SHP77 treated with DMSO at 0.1 percent for 48 hours (cell line): Measurements from ENCODE around the gene TMEM196.
A peak's percentile ranks its signal among the peaks of the same experiment; 100 is the strongest.
"Not testable (repeated sequence)": the region's sequence is repeated elsewhere in the genome, so short reads cannot be mapped to it uniquely, and the experiment has no call there.

Source experiments
- DNase-seq: peaks from one replicate; lab custom pipeline; 2025; lab: John Stamatoyannopoulos, UW

TMEM196 gene

GRCh38 chr7:19707240-19707639, 66.2 kb downstream of the TMEM196 start:
- no peak for DNase-seq

GRCh38 chr7:19705663-19706062, 67.8 kb downstream of the TMEM196 start:
- no peak for DNase-seq

GRCh38 chr7:19701471-19701870, 71.9 kb downstream of the TMEM196 start:
- peak; percentile 74 for DNase-seq

- DNase-seq: no peak
Observed at GRCh38 chr7:19700936-19701335, 72.5 kb downstream of the TMEM196 start.

- no peak for DNase-seq
Observed at GRCh38 chr7:19698331-19698730, 75.1 kb downstream of the TMEM196 start.

- no peak for DNase-seq
Observed at GRCh38 chr7:19696926-19697325, 76.5 kb downstream of the TMEM196 start.

GRCh38 chr7:19692111-19692828, 81.1 kb downstream of the TMEM196 start:
- no peak for DNase-seq

- no peak for DNase-seq
Observed at GRCh38 chr7:19690736-19691135, 82.7 kb downstream of the TMEM196 start.

GRCh38 chr7:19689130-19689529, 84.3 kb downstream of the TMEM196 start:
- not testable (repeated sequence) for DNase-seq

GRCh38 chr7:19681596-19681995, 91.8 kb downstream of the TMEM196 start:
- DNase-seq: no peak

- no peak for DNase-seq
Observed at GRCh38 chr7:19677180-19677579, 96.2 kb downstream of the TMEM196 start.

- DNase-seq: no peak
Observed at GRCh38 chr7:19675816-19676215, 97.6 kb downstream of the TMEM196 start.

GRCh38 chr7:19674266-19674960, 99.0 kb downstream of the TMEM196 start:
- no peak for DNase-seq

GRCh38 chr7:19670806-19671205, 102.6 kb downstream of the TMEM196 start:
- no peak for DNase-seq
